ENCODE data around the gene EML4.

Gene EML4

DNA sequence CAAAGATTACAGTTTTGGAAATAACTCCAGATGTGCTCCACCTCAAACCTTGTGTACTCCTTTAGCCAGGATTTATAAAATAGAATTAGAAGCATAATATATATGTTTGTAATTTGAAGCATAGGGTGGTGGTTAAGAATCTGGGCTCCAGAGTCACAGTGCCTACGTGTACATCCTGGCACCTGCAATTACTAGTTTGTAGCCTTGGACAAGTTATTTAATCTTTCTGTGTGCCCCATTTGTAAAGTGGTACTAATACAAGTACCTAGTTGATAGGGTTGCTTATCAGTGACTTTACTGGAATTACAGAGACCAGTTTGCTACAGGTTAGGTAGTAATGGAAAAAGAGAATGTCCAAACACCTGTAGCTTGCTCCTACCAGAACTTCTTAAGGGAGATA, 28.6 kb downstream of the EML4 start:
- DNase-seq = no peak

DNA sequence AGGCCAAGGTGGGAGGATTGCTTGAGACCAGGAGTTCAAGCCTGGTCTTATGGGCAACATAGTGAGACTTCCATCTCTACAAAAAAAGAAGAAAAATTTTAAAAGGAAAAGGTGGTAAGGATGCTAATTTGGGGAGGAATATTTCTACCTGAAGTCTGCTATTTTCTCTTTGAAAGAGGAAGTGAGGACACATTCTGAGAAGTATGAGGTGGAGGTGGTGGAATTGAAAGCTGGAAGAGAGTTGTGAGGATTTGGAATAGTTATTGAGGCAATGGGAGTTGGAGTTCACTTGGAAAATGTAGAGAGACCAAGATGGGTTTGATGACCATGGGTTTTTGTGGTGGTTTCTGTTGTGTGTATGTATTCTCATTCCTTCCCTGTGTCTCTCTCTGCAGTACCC, 29.3 kb downstream of the EML4 start:
- no peak for DNase-seq

DNA sequence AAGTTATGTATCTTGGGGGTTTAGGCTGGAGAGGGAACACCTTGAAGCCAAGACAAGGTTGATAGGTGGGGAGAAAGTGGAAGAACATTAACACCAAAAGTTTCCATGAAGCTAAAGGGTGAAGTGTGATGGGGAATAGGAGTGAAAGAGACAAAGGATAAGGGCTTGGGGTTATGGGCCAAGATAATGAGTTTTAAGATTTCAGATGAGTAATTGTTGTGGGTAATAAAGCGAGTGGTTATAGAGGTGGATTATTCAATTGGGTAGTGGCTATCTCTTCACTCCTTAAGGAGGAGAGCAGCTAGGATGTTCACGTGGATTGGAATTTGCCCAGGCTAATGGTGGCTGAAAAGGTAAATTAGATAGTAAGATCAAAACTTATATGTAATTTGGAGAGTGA, 29.8 kb downstream of the EML4 start:
- DNase-seq = no peak

DNA sequence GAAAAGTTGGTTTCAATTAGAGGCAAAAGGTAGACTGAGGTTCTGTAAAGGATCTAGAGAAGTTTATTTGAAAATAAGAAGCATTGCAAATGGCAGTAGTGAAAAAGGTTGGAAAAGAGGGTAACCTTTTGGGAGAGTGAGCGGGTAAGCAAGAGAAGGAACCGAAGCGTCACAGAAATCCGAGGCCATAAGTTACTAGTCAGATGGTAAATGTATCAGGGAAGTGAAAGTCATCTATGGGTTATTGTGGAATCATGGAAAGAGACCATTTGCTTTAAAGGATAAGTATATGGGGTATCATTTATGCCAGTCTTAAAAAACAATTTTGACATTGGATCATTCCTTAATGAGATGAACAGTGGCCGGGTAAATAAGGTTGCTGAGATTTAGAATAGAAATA, 30.5 kb downstream of the EML4 start:
- no peak for DNase-seq

DNA sequence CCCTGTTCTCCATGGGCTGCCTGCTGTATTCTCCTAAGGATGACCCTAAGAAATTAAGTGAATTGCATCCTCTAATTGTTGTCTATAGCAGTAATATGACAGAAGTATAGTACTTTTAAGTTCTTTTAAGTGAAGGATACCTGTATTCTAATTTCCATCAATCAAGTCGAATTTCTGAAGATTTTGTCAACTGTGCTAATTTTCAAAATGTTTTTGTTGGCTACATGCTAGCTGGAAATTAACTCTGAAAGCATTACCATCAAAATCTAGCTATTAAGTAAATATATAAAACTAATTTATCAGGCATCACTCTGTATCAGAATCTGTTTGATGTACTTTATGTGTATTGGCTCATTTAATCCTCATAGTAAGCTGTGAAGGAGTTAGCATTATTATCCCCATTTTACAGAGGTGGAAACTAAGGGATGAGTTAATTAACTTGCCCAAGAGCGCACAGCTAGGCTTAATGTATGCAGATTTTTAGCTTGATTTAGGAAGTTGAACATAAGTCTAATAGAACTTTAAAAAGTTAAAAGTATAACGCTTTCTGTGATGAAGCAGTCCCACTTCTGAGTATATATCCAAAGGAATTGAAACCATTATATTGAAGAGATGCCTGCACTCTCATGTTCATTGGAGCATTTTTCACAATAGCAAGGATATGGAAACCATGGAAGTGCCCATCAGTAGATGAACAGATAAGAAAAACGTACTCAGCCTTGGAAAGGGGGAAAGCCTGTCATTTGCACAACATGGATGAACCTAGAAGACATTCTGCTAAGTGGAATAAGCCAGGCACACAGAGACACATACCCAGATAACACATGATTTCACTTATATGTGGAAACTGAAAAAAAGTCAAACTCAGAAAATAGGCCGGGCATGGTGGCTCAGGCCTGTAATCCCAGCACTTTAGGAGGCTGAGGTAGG, 32.0 kb downstream of the EML4 start:
- no peak for DNase-seq

DNA sequence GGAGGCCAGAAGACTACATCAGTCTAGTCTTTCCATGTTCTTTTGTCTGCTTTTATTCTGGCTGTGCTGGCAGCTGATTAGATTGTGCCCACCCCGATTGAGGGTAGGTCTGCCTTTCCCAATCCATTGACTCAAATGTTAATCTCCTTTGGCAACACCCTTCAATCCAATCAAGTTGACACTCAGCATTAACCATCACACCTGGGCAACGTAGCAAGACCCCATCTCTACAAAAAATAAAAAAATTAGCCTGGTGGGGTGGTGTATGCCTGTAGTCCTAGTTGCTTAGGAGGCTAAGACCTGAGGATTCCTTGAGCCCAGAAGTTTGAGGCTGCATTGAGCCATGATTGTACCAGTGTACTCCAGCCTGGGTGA, 33.5 kb downstream of the EML4 start:
- no peak for DNase-seq

DNA sequence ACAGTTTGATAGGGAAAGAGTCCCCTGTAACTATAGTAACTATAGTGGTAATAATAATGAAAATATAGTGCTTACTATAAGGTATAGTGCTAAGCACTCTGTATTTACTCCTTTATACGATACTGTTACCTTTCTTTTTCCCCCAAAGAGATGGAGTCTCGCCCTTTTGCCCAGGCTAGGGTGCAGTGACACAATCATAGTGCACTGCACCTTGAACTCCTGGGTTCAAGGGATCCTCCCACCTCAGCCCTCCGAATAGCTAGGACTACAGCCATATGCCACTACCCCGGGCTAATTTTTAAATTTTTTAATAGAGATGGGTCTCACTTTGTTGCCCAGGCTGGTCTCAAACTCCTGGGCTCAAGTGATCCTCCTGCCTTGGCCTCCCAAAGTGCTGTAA, 34.6 kb downstream of the EML4 start:
- no peak for DNase-seq

DNA sequence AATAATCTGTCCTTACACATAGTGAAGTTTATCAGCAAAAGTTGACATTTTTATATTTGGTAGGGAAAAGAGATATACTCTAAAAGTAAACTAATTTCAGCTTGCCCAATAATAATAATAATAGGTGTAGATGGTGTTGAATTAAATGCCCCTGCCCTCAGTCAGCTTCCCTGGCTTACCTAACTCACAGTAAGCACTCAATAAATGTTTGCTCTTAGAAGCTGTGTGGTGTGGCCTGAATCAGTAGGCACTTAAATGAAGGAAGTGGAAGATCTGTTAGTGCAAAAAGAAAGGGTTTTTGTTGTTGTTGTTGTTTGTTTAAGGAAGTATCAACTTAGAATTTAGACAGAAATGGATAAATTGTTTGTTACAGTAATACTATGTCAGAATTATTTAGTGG, 36.2 kb downstream of the EML4 start:
- DNase-seq = no peak

DNA sequence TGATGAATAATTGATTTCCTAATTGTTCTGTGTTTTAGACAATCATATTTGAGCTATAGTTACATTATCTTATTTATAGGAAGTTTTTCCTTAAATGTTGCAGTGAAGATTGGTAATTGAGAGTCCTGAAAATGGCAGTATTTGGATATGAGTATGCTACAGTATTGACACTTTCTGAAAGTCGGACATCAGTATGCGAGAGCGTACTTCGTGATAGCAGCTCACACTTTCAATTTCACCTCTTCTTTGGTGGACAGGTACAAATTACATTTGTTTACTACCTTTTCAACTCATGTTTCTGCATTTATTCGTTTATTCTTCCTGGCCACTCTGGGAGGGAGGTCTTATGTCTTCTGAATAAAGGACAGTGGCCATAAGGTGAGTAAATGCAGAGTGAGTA, 38.7 kb downstream of the EML4 start:
- no peak for DNase-seq

DNA sequence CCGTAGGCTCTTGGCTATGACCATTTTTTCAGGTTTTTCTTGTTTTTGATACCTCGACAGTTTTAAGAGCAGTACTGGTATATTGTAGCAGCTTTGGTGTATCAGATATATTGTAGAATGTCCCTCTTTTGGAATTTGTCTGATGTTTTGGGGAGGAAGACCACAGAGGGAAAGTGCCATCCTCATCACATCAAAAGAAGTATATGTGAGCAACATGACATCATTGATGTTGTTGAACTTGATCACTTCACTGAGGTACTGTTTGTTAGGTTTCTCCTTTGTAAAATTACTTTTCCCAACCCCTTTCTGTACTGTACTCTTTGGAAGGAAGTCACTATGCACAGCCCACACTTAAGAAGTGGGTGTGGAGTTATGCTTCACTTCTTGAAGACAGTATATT, 41.0 kb downstream of the EML4 start:
- no peak for DNase-seq

DNA sequence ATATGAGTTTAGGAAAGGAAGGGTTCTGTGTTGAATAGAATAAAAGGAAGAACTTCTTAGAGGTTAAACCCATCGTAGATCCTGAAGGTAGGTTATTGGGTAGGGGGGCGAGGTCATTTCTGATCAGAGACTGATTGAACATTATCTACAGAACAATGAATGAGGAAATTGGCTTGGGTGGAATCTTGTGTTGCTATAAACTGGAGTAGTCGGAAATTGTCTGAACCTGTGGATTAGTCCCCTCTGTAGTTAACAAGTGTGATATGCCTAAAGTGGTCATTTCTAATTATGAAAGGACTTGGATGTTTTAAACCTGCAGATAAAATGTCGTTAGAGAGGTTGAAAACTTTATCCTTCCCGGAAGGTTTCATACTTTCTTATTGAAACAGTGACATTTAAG, 42.1 kb downstream of the EML4 start:
- DNase-seq = no peak

DNA sequence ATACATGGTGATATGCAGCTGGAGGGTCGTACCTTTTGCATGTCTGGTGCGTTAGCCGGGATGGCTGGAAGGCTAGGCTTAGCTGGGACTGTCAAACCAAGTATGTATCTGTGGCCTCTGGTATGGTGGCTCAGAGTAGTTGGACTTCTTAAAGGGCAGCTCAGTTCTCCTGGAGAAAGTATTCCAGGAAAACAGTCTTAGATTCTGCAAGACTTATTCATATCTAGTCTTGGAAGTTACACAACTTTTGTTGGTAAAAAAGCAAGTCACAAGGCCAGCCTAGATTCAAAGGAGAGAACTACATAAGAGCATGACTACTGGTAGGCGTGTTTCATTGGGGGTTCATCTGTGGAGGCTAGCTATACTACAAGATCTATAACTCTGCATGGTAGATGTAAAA, 45.5 kb downstream of the EML4 start:
- no peak for DNase-seq

DNA sequence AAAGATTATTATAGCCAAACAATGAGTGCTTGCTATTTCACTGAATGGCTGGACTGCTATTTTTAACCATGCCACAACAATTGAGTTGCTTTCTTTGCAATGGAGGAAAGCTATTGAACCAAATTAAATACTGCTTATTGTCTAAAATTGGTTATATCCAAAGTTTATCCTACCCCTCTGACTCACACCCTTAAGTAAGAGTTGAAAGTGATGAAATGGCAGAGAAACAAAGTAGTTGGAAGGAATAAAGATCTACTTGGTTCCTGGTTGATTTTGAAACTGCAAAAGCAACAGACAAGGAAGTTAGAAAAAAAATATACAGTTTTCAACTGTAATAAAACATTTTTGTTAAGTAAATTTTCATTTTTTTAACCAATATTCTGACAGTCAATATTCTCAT, 47.5 kb downstream of the EML4 start:
- no peak for DNase-seq

DNA sequence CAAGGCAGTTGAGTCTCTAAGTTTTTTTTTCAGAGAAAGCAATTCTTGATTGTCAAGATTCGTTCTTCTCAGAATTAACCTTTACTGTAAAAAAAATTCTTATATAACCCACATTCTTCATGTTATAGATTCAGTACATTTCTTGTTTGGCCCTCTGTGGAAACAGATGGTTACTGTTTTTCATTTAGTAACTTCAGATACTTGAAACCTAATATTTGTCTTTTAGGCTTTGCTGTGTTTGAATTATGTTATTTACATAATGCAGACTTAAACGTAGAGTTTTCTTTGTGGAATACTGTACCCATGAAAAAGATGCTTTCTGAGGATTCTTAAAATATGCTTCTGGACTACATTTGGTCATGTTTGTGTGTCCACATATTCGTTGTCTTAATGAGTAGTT, 48.2 kb downstream of the EML4 start:
- DNase-seq = no peak

DNA sequence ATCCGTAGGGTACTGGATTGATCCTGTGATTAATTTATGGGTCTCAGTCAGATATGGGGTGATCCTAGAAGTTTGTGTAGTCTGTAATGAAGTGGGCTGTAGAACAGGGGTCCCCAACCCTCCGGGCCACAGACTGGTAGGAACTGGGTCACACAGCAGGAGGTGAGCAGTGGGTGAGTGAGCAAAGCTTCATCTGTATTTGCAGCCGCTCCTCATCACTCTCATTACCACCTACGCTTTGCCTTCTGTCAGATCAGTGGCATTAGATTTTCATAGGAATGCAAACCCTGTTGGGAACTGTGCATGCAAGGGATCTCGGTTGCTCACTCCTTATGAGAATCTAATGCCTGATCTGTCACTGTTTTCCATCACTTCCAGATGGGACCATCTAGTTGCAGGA, 48.8 kb downstream of the EML4 start:
- no peak for DNase-seq

DNA sequence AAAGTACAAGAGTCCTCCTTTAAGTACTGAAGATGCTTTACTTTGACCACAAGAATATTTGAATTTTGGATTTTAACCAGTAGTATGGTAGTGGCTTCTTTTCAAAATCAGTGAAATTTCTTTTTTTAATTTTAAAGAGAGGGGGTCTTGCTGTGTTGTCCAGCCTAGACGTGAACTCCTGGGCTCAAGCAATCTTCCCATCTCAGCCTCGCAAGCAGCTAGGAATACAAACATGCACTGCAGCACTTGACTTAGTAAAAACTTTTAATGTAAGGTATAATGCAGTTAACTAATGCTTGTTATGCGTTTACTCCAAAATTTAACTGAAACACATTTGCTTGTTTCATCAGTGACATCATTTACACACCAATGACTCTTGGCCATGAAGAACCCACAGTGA, 49.6 kb downstream of the EML4 start:
- DNase-seq = no peak

DNA sequence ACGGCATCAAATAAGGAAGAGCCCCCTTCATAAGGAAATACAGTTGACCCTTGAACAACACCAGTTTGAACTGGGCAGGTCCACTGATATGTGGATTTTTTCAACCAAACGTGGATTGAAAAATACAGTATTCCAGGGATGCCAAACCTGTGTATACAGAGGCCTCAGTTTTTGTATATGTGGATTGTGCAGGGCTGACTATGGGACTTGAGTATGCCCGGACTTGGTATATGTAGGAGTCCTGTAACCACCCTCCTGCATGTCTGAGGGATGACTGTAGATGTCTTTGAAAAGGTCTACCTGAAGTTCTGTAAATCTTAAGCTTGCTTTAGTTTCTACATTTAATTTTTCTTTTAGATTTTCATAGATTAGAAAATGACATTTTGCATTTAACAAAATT, 50.0 kb downstream of the EML4 start:
- no peak for DNase-seq

DNA sequence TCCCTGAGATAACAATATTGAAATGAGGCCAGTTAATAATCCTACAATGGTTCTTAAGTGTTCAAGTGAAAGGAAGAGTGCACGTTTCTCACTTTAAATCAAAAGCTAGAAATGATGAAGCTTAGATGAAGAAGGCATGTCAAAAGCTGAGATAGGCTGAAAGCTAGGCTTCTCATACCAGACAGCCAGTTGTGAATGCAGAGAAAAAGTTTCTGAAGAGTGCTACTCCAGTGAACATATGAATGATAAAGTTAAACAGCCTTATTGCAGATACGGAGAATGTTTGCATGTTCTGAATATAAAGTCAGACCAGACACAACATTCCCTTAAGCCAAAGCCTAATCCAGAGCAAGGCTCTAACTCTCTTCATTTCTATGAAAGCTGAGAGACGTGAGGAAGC, 51.4 kb downstream of the EML4 start:
- no peak for DNase-seq

DNA sequence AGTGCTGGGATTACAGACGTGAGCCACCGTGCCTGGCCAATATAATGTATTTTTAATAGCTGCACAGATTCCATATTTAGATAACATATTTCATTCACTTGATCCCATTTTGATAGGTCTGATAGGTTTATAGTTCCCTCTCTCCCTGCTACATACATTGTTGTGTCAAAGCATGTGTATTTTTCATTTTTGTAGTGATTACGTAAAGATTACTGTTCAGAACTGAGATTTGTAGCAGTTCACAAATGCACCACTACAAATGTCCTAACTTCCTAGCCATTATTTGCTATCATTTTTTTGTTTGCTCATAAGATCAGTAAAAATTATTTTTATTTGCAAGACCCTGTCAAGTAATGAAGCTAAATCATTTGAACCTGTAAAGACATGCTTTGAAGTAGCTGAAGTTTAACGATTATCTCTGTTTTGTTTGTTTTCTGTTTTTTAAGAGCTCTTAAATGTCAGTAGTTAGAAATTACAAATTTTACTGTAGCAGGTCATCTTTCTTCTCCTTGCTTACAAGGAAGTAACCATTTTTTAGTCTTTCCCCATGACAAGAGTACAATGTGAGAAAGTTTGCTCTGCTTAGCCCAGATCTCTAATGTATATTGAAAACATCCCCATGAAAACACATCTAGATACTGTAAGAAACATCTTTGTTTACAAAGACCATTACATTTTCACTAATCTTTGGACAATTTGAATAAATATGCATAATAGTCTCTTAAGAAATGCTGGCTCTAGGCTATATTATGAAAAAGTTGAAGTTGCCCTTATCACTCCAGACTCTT, 54.1 kb downstream of the EML4 start:
- DNase-seq = no peak

DNA sequence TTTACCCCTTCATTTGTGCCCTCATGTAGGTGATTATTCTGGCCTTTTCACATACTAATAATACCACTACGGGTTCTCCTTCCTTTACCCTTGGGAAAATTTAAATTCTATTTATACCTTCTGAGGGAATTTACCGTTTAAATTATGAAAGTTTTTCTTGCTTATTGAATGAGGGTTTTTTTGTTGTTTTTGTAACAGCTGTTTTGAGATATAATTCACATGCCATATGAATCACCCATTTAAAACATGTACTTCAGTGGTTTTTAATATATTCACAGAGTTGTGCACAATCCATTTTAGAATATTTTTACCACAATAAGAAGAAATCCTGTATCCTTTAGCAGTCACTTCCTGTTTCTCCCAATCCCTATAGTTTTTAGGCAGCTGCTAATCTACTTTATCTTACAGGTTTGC, 54.7 kb downstream of the EML4 start:
- DNase-seq = no peak

DNA sequence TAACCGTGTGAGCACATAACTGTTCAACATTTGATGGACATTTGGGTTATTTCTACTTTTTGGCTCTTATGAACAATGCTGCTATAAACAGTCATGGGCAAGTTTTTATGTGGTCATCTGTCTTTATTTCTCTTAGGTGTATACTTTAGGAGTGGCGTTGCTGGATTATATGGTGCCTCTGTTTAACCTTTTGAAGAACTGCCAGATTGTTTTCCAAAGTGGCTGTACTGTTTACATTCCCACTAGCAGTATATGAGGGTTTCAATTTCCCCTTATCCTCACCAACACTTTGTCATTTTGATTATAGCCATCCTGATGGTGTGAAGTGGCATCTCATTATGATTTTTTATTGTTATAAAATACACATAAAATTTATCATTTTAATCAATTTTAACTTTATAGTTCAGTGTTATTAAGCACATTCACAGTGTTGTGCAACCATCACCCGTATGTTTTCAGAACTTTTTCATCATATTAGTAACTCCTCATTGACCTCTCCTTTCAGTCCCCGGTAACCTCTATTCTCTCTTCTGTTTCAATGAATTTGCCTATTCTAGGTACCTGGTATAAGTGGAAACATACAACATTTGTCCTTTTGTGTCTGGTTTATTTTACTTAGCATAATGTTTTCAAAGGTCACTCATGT, 55.4 kb downstream of the EML4 start:
- DNase-seq = no peak

DNA sequence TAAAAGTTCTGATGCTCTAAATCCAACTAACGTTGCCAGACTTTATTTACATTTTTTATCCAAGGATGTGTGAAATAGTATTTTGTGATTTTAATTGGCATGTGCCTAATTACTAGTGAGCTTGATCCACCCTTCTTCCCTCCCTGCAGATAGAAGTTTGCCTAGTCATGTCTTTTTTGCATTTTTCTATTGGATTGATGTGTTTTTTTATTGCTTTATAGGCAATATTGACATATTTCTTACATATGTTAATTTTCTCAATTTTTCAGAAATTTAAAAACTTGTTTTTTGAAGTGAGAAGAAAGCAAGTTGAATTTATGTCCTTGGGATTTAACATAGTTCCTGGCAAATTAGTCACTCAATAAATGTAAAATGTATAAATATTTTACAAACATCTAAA, 56.4 kb downstream of the EML4 start:
- DNase-seq = no peak

DNA sequence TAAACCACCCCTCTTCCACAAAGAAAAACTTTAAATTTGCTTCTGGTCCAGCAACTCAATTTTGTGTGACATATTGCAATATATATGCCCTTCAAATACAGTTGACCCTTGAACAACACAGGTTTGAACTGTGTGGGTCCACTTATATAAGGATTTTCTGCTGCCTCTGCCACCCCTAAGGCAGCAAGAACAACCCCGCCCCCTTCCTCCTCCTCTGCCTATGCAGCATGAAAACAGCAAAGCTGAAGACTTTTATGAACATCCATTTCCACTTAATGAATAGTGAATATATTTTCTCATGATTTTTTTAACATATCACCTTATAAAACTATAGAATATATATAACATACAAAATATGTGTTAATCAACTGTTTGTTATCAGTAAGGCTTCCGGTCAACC, 58.3 kb downstream of the EML4 start:
- no peak for DNase-seq

DNA sequence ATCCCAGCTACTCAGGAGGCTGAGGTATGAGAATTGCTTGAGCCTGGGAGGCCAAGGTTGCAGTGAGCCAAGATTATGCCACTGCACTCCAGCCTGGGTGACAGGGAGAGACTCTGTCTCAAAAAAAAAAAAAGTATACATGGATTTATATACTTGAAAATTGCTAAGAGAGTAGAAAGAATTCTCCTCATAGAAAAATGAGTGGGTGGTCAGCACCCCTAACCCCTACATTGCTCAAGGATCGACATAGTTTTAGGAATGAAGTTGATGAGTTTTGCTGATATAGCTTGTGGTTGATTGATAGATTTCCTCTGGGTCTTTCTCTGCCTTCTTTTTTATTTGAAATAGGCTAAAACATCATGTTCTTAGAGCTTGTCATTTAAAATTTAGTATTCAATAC, 58.9 kb downstream of the EML4 start:
- no peak for DNase-seq

Data from activated naive CD4-positive, alpha-beta T cell (primary cell).